Activated T-helper 1 cell treated with Interleukin-2 at 50 U/mL for 16 hours (primary cell): Measurements from ENCODE around the gene FOXE3.

Source experiments
- DNase-seq: peaks from one replicate; pipeline ENCODE4 v3.0.0-alpha.2; 2020; ENCODE audit warnings: low read depth

The FOXE3 gene

DNA sequence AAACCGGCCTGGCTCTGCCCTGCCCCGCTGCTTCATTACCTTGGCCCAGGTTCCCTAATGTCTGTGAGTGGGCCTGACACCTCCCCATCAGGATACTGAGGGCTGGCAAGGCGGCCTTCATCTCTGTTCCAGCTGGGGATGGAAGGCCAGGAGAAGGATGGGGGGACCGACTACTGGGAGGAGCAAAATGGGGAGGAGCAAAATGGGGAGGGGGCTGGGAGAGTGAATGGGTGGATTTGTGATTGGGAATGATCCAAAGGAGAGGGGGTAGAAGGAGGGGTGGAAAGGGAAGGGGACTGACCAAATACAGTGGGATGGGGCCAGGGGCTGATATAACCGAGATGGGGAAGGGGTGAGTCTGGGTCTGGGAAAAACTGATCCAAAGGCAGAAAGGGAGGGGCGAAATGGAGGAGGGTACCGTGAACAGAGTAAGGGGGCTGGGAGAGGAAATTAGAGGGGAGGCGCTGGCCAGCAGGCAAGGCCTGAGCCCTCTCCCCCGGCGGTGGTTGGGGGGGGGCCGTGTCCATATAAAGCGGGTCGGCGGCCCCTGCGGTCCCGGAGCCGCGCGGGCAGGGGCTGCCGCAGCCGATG, at the start of gene FOXE3:
FOXE3 (plus strand) TSS at position 558 of the 591 bp plus-strand sequence; CDS start at position 589, 31 bp downstream.
- no peak for DNase-seq

DNA sequence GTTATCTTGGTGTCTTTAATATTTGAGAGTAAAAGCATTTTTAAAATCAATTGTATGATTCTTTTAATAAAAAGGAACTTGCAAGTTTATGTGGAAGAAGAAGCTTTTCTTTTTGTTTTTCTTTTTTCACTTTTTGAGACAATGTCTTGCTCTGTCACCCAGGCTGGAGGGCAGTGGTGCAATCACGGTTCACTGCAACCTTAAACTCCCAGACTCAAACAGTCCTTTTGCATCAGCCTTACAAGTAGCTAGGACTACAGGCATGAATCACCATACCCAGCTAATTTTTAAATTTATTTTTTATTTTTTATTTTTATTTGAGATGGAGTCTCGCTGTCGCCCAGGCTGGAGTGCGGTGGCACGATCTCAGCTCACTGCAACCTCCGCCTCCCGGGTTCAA, 48.4 kb upstream of the FOXE3 start:
- DNase-seq = no peak

DNA sequence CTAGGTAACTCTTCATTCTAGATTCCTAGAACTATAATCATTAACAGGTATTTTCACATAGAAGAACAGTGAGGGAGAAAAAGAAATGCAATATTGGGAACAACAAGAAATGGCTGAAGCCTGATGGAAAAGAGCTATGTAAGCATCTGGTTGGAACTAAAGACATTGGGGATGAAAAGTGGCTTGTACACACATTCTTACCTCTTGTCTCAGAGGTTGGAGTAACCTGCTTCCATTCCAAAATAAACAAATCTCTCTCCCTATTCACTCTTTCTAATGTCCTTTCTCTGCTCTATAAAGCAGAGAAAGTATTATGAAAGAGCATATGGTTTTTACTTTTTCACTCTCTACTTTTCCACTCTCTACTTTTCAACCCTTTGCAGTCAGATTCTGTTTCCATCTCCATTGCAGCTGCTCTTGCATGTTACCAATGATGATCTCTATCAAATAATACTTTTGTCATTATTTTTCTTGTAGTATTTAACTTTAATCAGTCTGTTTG, 45.0 kb upstream of the FOXE3 start:
- no peak for DNase-seq

DNA sequence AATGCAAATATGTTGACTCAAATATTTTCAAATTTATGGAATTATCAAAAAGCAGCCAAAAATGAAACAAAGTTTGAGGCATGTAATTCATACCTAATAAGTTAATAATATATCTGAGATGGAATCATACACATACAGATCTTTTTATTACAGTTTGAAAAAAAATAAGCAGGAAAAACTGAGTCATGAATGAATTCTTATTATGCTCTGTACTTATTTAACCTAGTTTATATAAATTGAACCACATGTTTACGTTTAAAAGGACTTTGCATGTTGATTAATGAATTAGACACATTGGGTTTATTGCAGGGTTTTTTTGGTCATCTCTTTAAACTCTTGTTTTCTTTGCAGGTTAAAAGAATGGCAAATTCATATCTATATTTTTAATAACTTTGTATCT, 41.6 kb upstream of the FOXE3 start:
- no peak for DNase-seq

DNA sequence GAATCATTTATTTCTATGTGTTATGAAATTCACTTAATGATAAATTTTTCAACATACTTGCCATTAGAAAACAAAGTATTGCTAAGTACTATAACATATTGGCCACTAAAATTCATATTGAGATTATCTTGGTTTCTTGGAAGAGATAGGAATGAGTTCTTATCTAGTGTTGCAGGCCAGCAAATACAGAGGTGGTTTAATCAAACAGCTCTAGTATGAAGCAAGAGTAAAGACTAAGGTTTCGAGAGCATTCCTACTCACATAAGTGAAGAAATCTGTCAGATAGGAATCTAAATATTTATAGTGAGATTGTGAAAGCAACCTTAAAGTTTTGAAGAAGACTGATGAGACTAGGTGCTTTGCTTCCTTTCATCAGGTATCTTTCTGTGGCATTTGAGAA, 37.9 kb upstream of the FOXE3 start:
- DNase-seq = no peak

DNA sequence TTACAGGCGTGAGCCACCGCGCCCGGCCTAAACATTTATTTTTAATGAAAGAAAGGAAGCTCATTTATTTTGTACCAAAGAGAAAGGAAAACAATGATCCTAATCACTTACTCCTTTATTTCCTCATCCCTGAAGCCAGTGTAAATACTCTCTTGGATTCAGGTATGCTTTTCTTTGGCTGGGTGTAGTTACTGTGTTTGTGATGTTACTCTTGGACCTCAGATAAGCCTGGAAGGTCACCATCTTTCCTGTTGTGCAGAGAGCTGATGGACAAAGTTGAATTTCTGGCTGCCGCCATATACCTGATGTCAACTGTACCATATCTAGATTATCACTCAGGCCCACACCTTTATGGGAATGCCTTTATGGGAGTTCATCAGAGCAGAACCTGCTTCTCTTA, 35.4 kb upstream of the FOXE3 start:
- no peak for DNase-seq

DNA sequence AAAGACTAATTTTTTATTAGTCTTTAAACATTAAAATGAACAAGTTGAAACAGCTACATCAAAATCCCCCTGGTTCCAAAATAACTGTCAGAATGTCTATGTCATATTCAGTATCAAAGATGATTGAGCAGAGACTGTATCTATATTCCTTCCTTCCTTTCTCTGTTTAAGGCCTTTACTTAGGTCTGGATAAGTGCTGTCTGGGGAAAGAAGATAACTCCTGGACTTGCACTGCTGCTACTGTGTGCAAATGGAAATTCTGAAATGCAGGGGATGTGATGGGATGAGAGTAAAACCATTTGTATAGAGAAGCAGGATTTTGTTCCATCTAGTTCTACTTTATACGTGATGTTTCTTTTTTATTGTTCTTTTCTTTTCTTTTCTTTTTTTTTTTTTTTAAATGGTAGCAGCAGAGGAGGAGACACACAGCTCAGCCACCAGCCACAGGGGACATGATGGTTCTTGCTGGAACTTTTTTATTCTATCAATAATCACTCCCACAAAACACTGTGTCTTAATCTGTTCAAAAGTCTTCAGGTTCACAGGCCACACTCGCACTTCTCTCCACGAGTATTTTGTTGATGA, 33.6 kb upstream of the FOXE3 start:
- no peak for DNase-seq

DNA sequence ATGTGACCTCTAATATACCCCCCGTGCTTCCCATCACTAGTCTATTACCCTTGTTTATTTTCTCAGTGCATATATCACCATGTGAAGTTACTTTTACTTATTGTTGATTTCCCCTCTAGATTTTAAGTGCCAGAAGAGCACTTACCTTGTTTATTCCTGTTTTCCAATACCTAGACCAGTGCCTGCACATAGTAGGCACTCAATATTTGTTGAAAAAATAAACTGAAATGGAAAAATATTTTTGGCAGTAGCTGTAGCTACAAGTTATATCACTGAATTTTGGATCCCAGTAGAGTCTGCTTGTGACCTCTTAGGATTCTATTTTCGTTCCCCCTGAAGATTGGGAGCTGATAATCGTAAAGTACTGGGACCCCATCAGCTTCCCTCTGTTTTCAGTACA, 32.0 kb upstream of the FOXE3 start:
- DNase-seq = no peak

DNA sequence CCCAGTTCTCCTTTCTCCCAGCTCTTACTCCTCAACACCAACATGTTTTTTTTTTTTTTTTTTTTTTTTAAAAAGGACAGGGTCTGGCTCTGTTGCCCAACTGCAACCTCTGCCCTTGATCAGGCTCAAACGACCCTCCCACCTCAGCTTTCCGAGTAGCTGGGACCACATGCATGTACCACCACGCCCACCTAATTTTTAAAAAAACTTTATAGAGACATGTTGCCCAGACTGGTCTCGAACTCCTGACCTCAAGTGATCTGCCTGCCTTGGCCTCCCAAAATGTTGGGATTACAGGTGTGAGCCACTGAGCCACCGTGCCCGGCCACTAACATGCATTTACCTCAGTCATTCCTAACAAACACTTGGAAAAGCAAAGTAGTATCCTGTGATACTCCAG, 31.1 kb upstream of the FOXE3 start:
- no peak for DNase-seq

DNA sequence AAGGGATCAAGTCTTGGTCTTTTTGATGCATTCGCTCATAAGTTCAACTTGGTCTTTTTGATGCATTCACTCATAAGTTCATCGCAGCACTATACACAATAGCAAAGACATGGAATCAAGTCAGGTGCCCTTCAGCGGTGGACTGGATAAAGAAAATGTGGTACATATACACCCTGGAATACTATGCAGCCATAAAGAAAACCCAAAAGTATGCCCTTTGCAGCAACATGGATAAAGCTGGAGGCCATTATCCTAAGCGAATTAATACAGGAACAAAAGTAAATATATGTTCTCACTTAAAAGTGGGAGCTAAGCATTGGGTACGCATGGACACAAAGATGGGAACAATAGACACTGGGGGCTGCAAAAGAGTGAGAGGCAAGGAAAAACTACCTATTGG, 29.8 kb upstream of the FOXE3 start:
- DNase-seq = no peak

DNA sequence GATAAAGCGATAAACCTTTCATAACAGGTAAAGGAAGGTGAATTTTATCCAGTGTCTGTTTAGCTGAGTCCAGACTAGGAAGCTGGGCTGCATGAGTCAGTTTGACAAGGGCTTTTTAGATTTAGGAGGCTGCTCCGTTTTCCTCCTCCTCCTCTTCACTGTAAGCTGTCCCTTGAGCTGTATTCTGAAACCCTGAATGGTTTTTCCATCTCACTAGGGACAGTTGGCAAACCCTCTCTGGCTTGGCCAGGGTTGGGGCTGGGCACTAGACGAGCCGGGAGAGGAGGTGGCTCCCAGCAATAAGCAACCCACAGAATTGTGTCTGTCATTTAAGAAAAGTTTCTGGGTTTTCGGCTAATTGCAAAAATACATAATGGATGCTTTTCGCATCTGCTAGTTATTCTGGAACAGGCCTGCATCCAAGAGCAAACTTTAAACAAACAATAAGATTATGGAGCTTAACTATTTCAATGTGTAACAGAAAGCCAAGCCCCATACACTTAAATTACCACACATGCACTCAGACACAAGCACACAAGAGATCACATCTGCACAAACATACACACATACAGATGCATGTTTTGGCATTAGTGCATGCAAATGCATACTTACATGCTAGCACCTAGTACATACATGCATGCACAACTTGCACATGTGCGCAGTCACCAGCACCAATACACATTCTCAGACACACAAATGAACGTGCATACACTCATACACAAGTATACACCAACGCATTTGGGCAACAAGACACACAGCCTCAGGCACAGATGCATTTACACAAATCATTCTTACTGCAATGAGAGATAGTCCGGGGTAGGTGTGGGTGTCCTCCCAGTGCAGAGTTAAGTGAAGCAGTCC, 27.8 kb upstream of the FOXE3 start:
- DNase-seq = no peak

DNA sequence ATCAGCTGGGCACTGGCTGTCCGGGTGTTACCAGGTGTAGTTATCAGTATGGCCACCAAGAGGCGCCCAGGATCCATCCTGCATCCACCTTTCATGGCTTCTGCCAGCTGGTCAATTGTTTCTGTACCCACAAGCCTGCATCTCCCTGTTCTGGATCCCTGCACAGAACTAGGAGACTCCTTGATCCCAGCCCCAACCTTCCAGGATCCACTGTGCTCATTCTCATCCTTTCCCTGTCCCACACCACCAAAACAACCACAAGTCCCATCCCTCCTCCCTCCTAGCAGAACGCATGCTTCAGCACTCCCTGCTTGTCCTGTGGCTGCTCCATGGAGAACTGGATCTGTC, 27.2 kb upstream of the FOXE3 start:
- peak; percentile 4 for DNase-seq

DNA sequence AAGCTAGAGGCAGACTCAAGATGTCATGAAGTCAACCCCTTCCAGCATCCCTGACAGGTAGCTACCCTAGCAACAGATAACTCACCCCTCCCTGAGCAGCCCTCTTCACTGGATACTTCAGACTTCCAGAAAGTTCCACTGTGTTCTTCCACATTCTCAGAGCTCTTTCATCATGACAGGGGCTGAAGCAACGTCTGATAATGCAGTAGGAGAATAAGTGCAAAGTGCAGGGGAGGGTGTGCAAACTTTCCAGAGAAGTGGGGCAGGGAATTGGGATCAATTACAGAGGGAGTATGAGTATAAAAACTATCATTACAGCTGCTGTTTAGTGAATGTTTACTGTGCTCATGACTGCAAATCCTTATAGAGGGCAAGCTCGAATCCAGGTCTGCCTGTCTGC, 26.4 kb upstream of the FOXE3 start:
- no peak for DNase-seq

DNA sequence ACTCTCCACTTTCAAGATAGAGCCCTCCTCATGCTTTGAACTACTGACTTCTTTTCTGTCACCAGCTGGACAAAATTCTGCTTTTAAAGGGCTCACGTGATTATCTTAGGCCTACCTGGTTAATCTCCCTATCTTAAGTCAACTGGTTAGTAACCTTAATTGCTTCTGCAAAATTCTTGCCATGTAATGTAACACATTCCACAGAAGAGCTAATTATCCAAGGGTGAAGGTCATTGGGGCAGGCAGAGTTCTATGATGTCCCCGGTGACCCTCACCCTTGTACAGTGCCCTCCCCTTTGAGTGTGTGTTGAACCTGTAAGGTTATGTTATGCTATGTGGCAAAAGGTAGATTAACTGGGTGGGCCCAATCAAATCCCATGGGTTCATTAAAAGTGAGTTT, 25.2 kb upstream of the FOXE3 start:
- DNase-seq = no peak

DNA sequence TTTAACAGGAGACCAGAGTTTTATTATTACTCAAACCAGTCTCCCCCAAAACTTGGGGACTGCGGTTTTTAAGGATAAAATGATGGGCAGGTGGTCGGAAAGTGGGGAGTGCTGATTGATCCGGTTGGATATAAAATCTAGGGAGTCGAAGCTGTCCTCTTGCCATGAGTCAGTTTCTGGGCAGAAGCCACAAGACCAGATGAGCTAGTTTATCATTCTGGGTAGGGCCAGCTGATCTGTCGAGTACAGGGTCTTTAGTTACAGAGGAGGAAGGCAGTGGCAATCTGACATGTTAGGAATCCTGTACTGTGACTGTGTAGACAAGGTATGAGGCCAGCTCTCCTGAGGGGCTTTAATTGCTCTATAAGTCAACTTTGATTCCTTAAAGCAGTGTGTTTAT, 22.9 kb upstream of the FOXE3 start:
- DNase-seq = no peak

DNA sequence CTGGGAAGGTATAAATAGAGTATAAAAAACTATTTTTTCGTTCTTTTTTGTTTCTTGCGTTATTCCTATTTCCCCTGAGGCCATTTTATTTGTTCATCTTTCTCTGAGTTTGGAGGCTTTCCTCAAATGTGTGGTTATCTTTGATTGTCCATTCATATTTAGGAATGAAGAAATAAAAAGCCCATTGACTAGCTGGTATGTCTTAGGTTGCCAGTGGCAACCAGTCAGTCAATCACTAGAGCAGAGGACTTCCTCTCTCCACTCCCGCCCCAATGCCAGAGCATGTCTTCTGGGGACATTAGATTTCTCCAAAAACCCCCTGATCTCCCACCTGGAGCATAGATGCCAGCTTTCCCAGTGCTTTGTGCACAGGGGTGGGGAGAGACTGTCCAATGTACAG, 20.7 kb upstream of the FOXE3 start:
- no peak for DNase-seq

DNA sequence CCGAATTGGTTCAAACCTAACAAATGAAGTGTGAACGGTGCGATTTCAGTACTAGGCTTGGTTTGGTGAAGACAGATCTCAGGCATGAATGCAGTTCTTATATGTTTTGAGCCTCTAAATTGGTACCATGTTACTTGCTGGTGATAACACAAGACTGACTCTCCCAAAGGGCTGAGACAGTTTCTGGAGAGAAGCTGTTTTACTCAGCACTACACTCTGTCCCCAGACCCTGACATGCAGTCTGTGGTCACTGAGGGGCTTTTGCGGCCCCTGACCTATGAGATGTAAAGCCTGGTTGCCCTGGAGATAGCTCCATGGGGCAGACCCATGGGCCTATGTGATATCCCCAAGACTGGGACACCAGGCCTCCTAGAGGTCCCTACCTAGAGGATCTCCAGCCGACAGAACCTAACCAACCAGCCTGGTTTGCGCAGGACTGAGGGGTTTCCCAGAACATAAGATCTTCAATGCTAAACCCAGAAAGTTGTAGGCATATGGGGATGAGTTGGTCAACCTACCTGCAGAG, 19.4 kb upstream of the FOXE3 start:
- no peak for DNase-seq

DNA sequence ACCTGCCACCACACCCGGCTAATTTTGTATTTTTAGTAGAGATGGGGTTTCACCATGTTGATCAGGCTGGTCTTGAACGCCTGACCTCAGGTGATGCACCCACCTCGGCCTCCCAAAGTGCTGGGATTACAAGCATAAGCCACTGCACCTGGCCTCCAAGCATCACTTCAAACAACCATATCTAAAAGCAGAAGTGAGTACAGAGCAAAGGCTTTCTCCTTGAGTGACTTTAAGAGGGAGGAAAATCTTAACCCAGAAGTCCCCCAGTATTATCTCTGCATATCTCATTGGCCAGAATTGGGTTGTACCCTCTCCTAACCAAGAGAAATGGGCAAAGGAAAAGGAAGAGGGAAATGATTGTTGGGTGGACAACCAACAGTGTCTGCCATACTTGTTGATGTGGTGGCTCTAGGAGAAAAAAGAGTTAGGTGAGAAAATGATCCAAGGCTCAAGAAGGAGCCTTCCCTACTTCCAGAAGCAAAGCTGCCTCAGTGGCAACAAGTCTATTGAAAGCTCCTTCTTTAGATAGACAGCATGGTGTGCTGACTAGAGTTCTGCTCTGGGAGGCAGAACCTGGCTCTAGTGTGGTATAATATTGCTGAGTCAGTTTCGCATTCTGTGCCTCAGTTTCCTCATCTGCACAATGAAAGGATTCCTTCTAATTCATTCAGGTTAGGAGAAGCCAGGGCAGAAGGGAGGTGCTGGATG, 16.8 kb upstream of the FOXE3 start:
- no peak for DNase-seq

DNA sequence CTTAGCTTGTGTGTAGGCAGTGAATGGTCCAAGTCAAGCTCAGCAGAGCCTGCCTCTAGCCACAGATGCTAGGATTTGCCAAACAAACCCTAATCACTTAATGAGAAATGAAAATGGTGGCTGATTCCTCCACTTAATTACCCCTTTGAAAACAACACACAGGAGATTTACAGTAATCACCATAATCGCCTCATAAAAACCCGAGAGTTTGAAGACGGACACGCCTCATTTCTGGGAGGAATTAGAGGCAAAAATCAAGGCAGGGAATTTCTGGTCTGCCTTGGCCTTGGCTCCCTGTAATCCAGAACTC, 16.3 kb upstream of the FOXE3 start:
- DNase-seq = no peak

DNA sequence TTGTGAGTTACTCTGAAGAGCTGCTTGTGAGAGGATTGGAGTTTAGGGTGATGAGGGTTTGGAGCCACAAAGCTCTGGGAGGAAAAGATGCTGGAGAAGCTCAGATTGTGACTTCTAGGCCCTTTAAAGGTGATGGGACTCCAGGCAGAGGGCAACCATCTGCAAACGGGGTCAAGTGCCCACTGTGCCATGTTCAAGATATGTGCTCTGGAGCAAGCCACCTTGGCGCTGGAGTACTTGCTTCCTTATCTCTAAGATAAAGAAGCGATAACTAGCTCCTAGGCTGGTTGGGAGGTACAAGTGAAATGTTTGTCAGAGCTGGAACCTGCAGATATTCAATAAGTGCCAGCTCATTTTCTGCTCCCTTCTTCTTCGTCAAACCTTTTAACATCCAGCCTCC, 14.3 kb upstream of the FOXE3 start:
- DNase-seq = no peak

DNA sequence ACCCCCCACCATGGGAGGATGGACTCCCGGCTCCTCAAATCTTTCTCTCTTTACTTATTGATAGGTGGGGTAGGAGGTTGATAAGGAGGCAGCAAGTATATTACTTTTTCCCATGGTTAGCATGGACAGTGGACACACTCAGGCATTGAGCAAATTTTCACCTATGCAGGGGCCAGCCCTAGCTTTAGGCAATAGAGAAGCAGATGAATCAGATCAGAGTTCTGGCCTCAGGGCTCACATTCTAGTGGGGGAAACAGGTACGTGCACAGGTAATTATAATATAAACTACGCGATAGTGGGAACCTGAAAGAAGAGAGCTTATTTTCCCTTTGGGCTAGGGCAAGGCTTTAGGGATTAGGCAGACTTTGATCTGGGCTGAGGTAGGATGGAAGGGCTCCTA, 13.5 kb upstream of the FOXE3 start:
- DNase-seq = no peak

DNA sequence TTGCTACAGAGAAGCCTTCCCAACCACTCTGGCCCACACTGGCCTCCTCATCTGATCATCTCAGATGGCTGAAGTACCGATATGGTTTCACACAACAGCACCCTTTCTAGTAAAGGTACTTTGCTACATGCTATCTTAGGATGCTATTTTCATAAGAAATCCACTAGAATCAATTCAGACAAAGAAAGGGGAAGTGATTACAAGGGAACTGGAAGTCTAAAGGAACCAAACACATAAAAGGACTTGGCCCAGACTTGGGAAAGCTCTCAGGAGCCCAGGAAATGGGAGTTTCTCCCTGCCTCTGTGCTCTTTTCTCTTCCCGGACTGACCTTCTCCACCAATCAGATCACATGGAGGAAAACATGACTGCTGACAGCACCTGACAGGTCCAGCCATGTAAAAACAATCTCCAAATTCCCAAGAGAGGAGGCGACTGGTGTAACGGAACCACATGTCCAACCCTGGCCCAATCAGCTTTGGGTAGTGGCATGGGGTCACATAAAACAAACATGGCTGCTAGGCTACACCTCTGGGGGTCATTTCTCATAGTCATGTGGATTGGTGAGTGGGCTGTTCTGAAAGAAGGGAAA, 12.7 kb upstream of the FOXE3 start:
- no peak for DNase-seq
